Endothelial cell of umbilical vein (primary cell): ENCODE results near the gene ZC3HAV1. TPM values are rescaled to one million over a fixed set of nuclear protein-coding genes. Genes with fewer than 3 reads are reported as not detected.

ENCODE experiments used
- BruUV-seq: library from RNA; stranded (reverse); fragments of 400-500 nt; replicated peaks from 2 replicates; lab custom pipeline; 2021; lab: Mats Ljungman, UMichigan
- CTCF ChIA-PET: fragments of 300-600, 350-600 bp; sonication (Branson Sonifier 250); formaldehyde crosslinking; loops from one replicate; lab custom pipeline; 2021; ENCODE audit warnings: antibody characterized with exemption, inconsistent platforms; lab: Charles Lee
- POLR2A ChIA-PET: fragments of 300-600, 350-600 bp; sonication (Branson Sonifier 250); formaldehyde crosslinking; loops from one replicate; lab custom pipeline; 2021; ENCODE audit warnings: antibody characterized with exemption, inconsistent platforms; lab: Charles Lee
- DNase-seq: peaks from one replicate; pipeline ENCODE4 v3.0.0-alpha.2; 2011; ENCODE audit warnings: low read depth, low spot score
- FAIRE-seq: peaks from 2 replicates; lab custom pipeline; 2011; peaks lifted over from hg19 to GRCh38; lab: Jason Lieb, UNC
- H2AFZ ChIP-seq: 2 replicates; pipeline ENCODE4 v1.6.0; 2012; ENCODE audit warnings: low read depth, low read length, control low read depth, inconsistent platforms
- H3K27ac ChIP-seq: 2 replicates; pipeline ENCODE4 v1.5.1; 2011; ENCODE audit warnings: low read depth, mild to moderate bottlenecking, control low read depth, low read length, moderate library complexity; ENCODE audit not compliant: insufficient read depth
- H3K27me3 ChIP-seq, 2 experiments: 2 replicates each; pipeline versions ENCODE4 v1.6.0 to v1.6.1; 2011; ENCODE audit warnings: low read length in 2 of 2, mixed read lengths in 1 of 2; ENCODE audit not compliant: control insufficient read depth in 2 of 2, insufficient read depth in 2 of 2
- H3K36me3 ChIP-seq, 2 experiments: 2 replicates in 1 of 2; 3 replicates in 1 of 2; pipeline ENCODE4 v1.5.1; 2011; ENCODE audit warnings: low read length in 2 of 2, mild to moderate bottlenecking in 1 of 2, moderate library complexity in 1 of 2; ENCODE audit not compliant: control insufficient read depth in 2 of 2, insufficient read depth in 2 of 2; ENCODE audit errors: extremely low read depth in 1 of 2
- H3K4me1 ChIP-seq: 3 replicates; pipeline ENCODE4 v1.5.1; 2011; ENCODE audit warnings: mild to moderate bottlenecking, low read length; ENCODE audit not compliant: control insufficient read depth, insufficient read depth; ENCODE audit errors: extremely low read depth
- H3K4me2 ChIP-seq: 2 replicates; pipeline ENCODE4 v1.6.1; 2011; ENCODE audit warnings: low read length, control low read depth, mixed read lengths; ENCODE audit not compliant: insufficient read depth
- H3K4me3 ChIP-seq, 3 experiments: fragments of 200-600 bp in 1 of 3; sonication (generic), shearing (Covaris generic) in 1 of 3; replicated peaks in 1 of 3; 2 replicates each; pipeline ENCODE4 v1.5.1; 2011 to 2016; ENCODE audit warnings: control low read depth in 3 of 3, low read length in 3 of 3, mild to moderate bottlenecking in 2 of 3, inconsistent platforms in 1 of 3, low read depth in 1 of 3, moderate library complexity in 1 of 3; ENCODE audit not compliant: insufficient read depth in 1 of 3
- H3K79me2 ChIP-seq: 2 replicates; pipeline ENCODE4 v1.6.0; 2012; ENCODE audit warnings: low read length, inconsistent platforms; ENCODE audit not compliant: control insufficient read depth, insufficient read depth
- H3K9ac ChIP-seq: replicated peaks from 2 replicates; pipeline ENCODE3; 2011; ENCODE audit warnings: low read length, control low read depth; ENCODE audit not compliant: insufficient read depth; ENCODE audit errors: extremely low read depth
- H3K9me1 ChIP-seq: replicated peaks from 3 replicates; pipeline ENCODE4 v1.6.0; 2011; ENCODE audit warnings: mild to moderate bottlenecking, low read length; ENCODE audit not compliant: control insufficient read depth, insufficient read depth; ENCODE audit errors: extremely low read depth
- H3K9me3 ChIP-seq: replicated peaks from 2 replicates; pipeline ENCODE4 v1.5.1; 2012; ENCODE audit warnings: low read length, inconsistent platforms; ENCODE audit not compliant: control insufficient read depth, insufficient read depth
- H4K20me1 ChIP-seq: replicated peaks from 2 replicates; pipeline ENCODE3; 2011; ENCODE audit warnings: mild to moderate bottlenecking, low read length; ENCODE audit not compliant: control insufficient read depth, insufficient read depth; ENCODE audit errors: extremely low read depth
- EZH2 ChIP-seq: IDR thresholded peaks from 2 replicates; pipeline ENCODE4 v1.6.1; 2012; ENCODE audit warnings: borderline replicate concordance, low read depth, mild to moderate bottlenecking, moderate library complexity, low read length, inconsistent platforms; ENCODE audit not compliant: severe bottlenecking
- FOS ChIP-seq: IDR thresholded peaks from 2 replicates; pipeline ENCODE4 v1.6.1; 2011; ENCODE audit warnings: mild to moderate bottlenecking, low read length, moderate library complexity, borderline replicate concordance; ENCODE audit not compliant: insufficient read depth
- GATA2 ChIP-seq: IDR thresholded peaks from 2 replicates; pipeline ENCODE4 v1.7.0; 2011; ENCODE audit warnings: low read depth, mild to moderate bottlenecking, moderate library complexity, mixed read lengths, low read length; ENCODE audit not compliant: insufficient read length, insufficient read depth
- JUN ChIP-seq: IDR thresholded peaks from 2 replicates; pipeline ENCODE4 v1.6.1; 2011; ENCODE audit warnings: borderline replicate concordance, low read depth; ENCODE audit not compliant: insufficient read length, insufficient read depth
- MYC ChIP-seq: IDR thresholded peaks from one replicate; pipeline ENCODE4 v1.6.1; 2011; ENCODE audit warnings: mild to moderate bottlenecking, low read depth, low read length
- POLR2A ChIP-seq: IDR thresholded peaks from 2 replicates; pipeline ENCODE4 v1.6.1; 2012; ENCODE audit warnings: low read depth, mild to moderate bottlenecking, control low read depth, low read length
- POLR2AphosphoS5 ChIP-seq: IDR thresholded peaks from 2 replicates; pipeline ENCODE4 v1.6.1; 2012; ENCODE audit warnings: low read depth, mild to moderate bottlenecking, control low read depth, low read length, moderate library complexity; ENCODE audit not compliant: insufficient read depth
- dilution Hi-C: fragments of 300-500 bp; cut with MboI; formaldehyde crosslinking; loops from one replicate; pipeline ENCODE4 v1.15.0; 2019; ENCODE audit warnings: low sequenced_read_pairs; ENCODE audit not compliant: extremely low pct_ligation_motif_present
- intact Hi-C: fragments of 100-400 bp; cut with micrococcal nuclease; formaldehyde crosslinking; loops from one replicate; pipeline ENCODE4 v1.10.0; 2022
- polyA plus RNA-seq, 4 experiments: library from polyadenylated mRNA; depleted of rRNA in 3 of 4; stranded (reverse) in 3 of 4; unstranded in 1 of 4; fragments of >200 nt; gene quantifications; 2 replicates each; pipeline versions ENCODE4 v1.2.1 to v1.2.3, GENCODE V29; 2011 to 2012; ENCODE audit warnings: missing spikeins in 1 of 4
- total RNA-seq: library from RNA; stranded (reverse); gene quantifications from 2 replicates; pipeline ENCODE4 v1.2.3, GENCODE V29; 2021
- TF ChIP-seq, protein P1 (sequence below), 2 donors: IDR thresholded peaks; 1 replicate in 1 of 2; 2 replicates in 1 of 2; pipeline ENCODE4 v1.5.1; 2011; ENCODE audit warnings: low read length in 2 of 2, mild to moderate bottlenecking in 2 of 2, moderate library complexity in 2 of 2, control low read depth in 1 of 2, inconsistent platforms in 1 of 2, low read depth in 1 of 2; ENCODE audit not compliant: insufficient read depth in 1 of 2; ENCODE audit errors: extremely low read depth in 1 of 2
- TF ChIP-seq, protein P2 (sequence below): IDR thresholded peaks from 2 replicates; pipeline ENCODE4 v1.6.1; 2011; ENCODE audit not compliant: insufficient read depth, insufficient read length

The ZC3HAV1 gene
- total and polyA plus RNA-seq, 2 donors (not counting 3 experiments of a cell fraction or from before 2014, with no cell fraction given): 17.1 to 37.7 TPM

DNA sequence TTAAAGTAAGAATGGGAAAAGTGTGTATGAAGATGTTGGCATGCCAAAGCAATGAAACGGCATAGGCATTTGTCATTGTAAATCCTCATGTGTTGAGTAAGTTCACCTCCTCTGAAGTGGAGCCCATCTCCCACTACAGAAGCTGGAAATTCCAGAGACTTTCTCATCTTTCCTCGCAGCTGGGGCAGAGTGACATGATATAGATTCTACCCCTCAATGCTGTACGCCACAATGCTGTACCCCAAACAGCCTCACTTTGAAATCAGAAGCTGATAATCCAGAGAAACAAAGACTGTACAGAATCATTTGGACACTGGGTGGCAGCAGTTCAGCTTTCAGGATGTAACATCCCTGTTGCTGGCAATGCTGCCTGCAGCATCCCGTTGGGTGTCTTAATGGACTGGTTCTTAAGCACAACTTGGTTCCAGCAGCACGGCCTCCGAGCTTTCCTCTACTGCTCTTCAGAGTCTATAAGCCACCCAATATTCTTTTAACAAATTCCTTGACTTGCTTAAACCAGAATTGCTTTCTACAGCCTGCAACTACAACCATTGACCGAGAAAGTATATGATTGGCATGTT, 92.5 kb downstream of the ZC3HAV1 start:
- H3K9me1 ChIP-seq: no peaks in the 10 kb centered on the region
- H4K20me1 ChIP-seq: no peaks in the 10 kb centered on the region
- no peak overlapping the region for H3K27ac ChIP-seq
- H3K9ac ChIP-seq: no peak overlapping the region
- DNase-seq: peak; percentile 71
- TF ChIP-seq GATA2: no peak
- TF ChIP-seq, protein P1, sequence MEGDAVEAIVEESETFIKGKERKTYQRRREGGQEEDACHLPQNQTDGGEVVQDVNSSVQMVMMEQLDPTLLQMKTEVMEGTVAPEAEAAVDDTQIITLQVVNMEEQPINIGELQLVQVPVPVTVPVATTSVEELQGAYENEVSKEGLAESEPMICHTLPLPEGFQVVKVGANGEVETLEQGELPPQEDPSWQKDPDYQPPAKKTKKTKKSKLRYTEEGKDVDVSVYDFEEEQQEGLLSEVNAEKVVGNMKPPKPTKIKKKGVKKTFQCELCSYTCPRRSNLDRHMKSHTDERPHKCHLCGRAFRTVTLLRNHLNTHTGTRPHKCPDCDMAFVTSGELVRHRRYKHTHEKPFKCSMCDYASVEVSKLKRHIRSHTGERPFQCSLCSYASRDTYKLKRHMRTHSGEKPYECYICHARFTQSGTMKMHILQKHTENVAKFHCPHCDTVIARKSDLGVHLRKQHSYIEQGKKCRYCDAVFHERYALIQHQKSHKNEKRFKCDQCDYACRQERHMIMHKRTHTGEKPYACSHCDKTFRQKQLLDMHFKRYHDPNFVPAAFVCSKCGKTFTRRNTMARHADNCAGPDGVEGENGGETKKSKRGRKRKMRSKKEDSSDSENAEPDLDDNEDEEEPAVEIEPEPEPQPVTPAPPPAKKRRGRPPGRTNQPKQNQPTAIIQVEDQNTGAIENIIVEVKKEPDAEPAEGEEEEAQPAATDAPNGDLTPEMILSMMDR (IDR thresholded peaks at IDR 0.05; ENCODE audit: extremely low read depth in 1 of 2, insufficient read depth in 1 of 2, low read depth in 1 of 2, low read length in 2 of 2): peak; percentile 64 to 65
- no peak overlapping the region for H3K4me2 ChIP-seq
- no peaks in the 10 kb centered on the region for H3K9me3 ChIP-seq
- H3K4me3 ChIP-seq: no peak overlapping the region
- dilution Hi-C loops: no loop called here
- H3K79me2 ChIP-seq: no peaks in the 10 kb centered on the region
- CTCF ChIA-PET: interaction anchor here (0.5 to 6.9 kb wide), 37 partner anchors 8 to 323 kb away, joined by 3 to 111 read pairs (median 4); a partner anchor contains a TSS
- H3K36me3 ChIP-seq: no peaks in the 10 kb centered on the region
- POLR2A ChIA-PET: no interaction called here
- no TSS peak for BruUV-seq
- FAIRE-seq: peak; percentile 93
- H3K27me3 ChIP-seq: no peaks in the 10 kb centered on the region
- intact Hi-C loops: loop anchor here (1.0 to 5.0 kb wide), 5 partner anchors 58 to 323 kb away; no protein-coding TSS in a partner anchor
- no peaks in the 10 kb centered on the region for H3K4me1 ChIP-seq
- H2AFZ ChIP-seq: no peak overlapping the region

DNA sequence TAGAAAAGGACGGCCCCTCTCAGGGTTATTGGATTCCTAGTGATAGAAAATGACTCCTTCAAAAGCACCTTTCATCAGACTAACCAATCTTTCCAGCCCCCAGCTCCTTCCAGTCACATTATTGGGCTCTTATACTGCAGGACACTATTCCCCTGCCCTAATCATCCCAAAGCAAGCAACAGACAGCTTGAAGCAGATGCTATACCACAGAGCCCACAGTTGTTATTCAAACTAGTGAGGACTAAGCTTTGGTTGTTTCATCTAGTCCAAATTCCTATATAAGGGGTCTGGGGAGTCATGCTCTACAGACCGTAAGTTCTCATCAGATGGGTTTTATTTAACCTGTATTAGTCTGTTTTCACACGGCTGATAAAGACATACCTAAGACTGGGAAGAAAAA, 98.1 kb downstream of the ZC3HAV1 start:
- TF ChIP-seq FOS: no peak
- TF ChIP-seq, protein P2, sequence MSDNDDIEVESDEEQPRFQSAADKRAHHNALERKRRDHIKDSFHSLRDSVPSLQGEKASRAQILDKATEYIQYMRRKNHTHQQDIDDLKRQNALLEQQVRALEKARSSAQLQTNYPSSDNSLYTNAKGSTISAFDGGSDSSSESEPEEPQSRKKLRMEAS: no peak
- TF ChIP-seq MYC: no peak
- TF ChIP-seq EZH2: no peak
- no peak for TF ChIP-seq POLR2A
- TF ChIP-seq, protein P1 (IDR thresholded peaks at IDR 0.05; ENCODE audit: extremely low read depth in 1 of 2, insufficient read depth in 1 of 2, low read depth in 1 of 2, low read length in 2 of 2): no peak
- no peak for TF ChIP-seq JUN
- no peak for TF ChIP-seq POLR2AphosphoS5
- no peak for TF ChIP-seq GATA2
- no TSS peak for BruUV-seq
- Histone ChIP-seq H3K36me3 (no peaks in the 10 kb centered on the region), H3K27me3 (no peaks in the 10 kb centered on the region), H4K20me1 (no peaks in the 10 kb centered on the region), H3K79me2 (no peaks in the 10 kb centered on the region), H3K9me1 (no peaks in the 10 kb centered on the region), H3K9me3 (no peaks in the 10 kb centered on the region), H3K9ac (no peak overlapping the region), H3K4me1 (no peaks in the 10 kb centered on the region), H3K27ac (no peak overlapping the region), H2AFZ (no peak overlapping the region), H3K4me3 (no peak overlapping the region), H3K4me2 (no peak overlapping the region)
- CTCF ChIA-PET: no interaction called here
- no peak for DNase-seq
- intact Hi-C loops (no loop called here), dilution Hi-C loops (no loop called here)
- POLR2A ChIA-PET: no interaction called here
- no peak for FAIRE-seq
